Activated T-cell treated with anti-CD3 and anti-CD28 coated beads, Interleukin-2, amount 50 U/mL, for 72 hours (primary cell): Measurements from ENCODE around the gene SELENOV. TPM values are rescaled to one million over a fixed set of nuclear protein-coding genes. Genes with fewer than 3 reads are reported as not detected.
A peak's percentile ranks its signal among the peaks of the same experiment; 100 is the strongest.

Experiments
- ATAC-seq, 2 donors: fragments of 150-1000 bp; cut with Tn5 transposase; replicated peaks in 1 of 2; 2 replicates each; pipeline ENCODE4 v1.10.0; 2021; ENCODE audit warnings: moderate library complexity in 2 of 2, mild to moderate bottlenecking in 1 of 2
- DNase-seq, 2 donors: peaks; one replicate each; pipeline ENCODE4 v3.0.0; 2021 to 2022; ENCODE audit warnings: mixed read lengths in 1 of 2
- H3K27ac Mint-ChIP-seq: one replicate; pipeline ENCODE4 v1.8.0; 2022; ENCODE audit warnings: mild to moderate bottlenecking, moderate library complexity, mixed read lengths
- H3K27me3 Mint-ChIP-seq: one replicate; pipeline ENCODE4 v1.8.0; 2022; ENCODE audit warnings: low read depth, mixed read lengths
- H3K36me3 Mint-ChIP-seq, 2 donors: one replicate each; pipeline ENCODE4 v1.8.0; 2022; ENCODE audit warnings: mixed read lengths in 2 of 2, mild to moderate bottlenecking in 1 of 2; ENCODE audit not compliant: insufficient read depth in 2 of 2
- H3K4me1 Mint-ChIP-seq: one replicate; pipeline ENCODE4 v1.8.0; 2022; ENCODE audit warnings: low read depth, mixed read lengths
- H3K4me3 Mint-ChIP-seq, 2 donors: one replicate each; pipeline ENCODE4 v1.8.0; 2022; ENCODE audit warnings: mild to moderate bottlenecking in 2 of 2, mixed read lengths in 2 of 2, moderate library complexity in 2 of 2
- H3K9me3 Mint-ChIP-seq, 2 donors: one replicate each; pipeline ENCODE4 v1.8.0; 2022; ENCODE audit warnings: mixed read lengths in 2 of 2
- total RNA-seq, 2 donors: library from RNA; stranded (reverse); gene quantifications; one replicate each; pipeline ENCODE4 v1.2.3, GENCODE V29; 2022

The SELENOV gene, protein sequence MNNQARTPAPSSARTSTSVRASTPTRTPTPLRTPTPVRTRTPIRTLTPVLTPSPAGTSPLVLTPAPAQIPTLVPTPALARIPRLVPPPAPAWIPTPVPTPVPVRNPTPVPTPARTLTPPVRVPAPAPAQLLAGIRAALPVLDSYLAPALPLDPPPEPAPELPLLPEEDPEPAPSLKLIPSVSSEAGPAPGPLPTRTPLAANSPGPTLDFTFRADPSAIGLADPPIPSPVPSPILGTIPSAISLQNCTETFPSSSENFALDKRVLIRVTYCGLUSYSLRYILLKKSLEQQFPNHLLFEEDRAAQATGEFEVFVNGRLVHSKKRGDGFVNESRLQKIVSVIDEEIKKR
- total RNA-seq: not detected

DNA sequence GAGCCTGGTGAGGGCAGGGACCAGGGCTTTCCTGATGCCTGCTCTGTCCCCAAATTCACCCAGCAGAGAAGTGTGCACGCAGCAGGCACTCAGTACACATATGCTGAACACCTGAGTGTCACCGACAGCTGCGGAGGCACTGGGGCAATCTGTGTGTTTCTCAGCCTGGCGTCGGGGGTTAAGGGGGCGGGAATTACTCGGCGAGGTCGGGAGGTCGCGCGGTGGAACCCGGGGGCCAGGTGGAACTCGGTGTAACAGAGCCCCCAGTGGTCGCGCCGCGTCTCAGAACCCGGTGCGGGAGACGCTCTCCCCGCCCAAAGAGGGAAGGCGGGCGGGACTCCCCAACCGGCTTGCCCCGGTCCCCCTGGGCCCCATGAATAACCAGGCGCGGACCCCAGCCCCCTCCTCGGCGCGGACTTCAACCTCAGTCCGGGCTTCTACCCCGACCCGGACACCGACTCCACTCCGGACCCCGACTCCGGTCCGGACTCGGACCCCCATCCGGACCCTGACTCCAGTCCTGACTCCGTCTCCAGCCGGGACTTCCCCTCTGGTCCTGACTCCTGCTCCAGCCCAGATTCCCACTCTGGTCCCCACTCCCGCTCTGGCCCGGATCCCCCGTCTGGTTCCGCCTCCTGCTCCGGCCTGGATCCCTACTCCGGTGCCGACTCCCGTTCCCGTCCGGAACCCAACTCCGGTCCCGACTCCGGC lies at the start of gene SELENOV:
SELENOV (plus strand) TSS at position 300 of the 711 bp plus-strand sequence; CDS start at position 374, 74 bp downstream.
- H3K9me3 Mint-ChIP-seq: no peaks in the 10 kb centered on the region
- no peak within 1 kb of the TSS for H3K27ac Mint-ChIP-seq
- H3K27me3 Mint-ChIP-seq: peaks cover 46% of the 10 kb centered on the region
- peaks cover 14% of the 10 kb centered on the region for H3K4me1 Mint-ChIP-seq
- peaks cover 2 to 3% of the 10 kb centered on the region in 2 donors for H3K36me3 Mint-ChIP-seq
- DNase-seq (peak; percentile 29 to 32), ATAC-seq (peak; percentile 58 to 60)
- peak within 1 kb of the TSS; percentile 74 to 82 for H3K4me3 Mint-ChIP-seq

DNA sequence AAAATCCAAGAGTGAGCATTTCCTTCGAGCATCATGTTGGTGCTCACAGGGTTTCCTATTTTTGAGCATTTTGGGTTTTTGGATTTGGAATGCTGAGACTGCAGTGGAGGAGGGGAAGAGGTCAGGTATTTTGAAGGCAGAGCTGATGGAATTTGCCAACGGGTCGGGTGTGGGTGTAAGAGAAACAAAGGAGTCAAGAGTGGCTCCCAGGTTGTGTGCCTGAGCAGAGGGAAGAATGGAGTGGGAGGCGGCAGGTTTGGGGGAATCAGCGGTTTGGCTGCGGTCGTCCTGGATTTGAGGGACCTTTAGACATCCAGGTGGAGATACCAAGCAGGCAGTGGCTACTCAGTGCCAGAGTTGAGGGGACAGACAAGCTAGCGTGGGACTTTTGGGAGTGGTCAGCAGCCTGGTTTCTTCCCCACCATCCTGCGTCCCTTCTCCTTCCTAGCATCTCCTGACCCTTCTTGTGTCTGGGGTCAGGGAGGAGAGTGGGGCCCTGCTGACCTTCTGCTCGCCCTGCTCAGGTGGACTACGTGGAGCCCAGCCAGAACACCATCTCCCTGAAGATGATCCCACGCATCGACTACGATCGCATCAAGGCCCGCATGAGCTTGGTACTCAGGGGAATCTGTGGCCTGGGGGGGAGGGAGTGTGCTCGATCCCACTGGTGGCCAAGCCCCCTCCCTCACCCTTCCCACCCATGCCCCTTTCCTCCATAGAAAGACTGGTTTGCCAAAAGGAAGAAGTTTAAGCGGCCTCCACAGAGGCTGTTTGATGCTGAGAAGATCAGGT lies 48.8 kb upstream of the SELENOV start:
- H3K4me3 Mint-ChIP-seq: no peak overlapping the region
- peaks cover 19% of the 10 kb centered on the region for H3K4me1 Mint-ChIP-seq
- peak overlapping the region; percentile 59 for H3K27ac Mint-ChIP-seq
- ATAC-seq: no peak
- H3K9me3 Mint-ChIP-seq: no peaks in the 10 kb centered on the region
- no peak for DNase-seq
- H3K27me3 Mint-ChIP-seq: no peaks in the 10 kb centered on the region
- H3K36me3 Mint-ChIP-seq: peaks cover 19 to 40% of the 10 kb centered on the region in 2 donors

DNA sequence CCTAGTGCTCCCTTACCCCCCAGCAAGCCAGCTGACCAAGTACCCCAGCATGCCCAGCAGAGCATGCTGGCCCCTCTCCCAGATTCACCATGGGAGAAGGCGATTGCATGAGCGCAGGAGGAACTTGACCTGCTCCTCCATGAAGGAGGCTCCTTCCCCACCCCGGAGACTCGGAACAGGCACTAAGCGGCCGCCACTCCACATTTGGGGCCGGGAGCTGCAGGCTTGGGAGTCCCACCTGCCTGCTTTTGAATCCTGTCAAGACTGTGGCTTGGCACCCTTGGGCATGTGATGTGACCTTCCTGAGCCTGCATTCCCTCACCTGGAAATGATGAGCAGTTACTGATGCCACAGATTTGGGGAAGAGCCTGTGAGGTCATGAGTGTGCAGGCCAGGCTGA lies 47.0 kb upstream of the SELENOV start:
- no peaks in the 10 kb centered on the region for H3K27me3 Mint-ChIP-seq
- peaks cover 21 to 44% of the 10 kb centered on the region in 2 donors for H3K36me3 Mint-ChIP-seq
- DNase-seq (no peak), ATAC-seq (no peak)
- no peak overlapping the region for H3K4me3 Mint-ChIP-seq
- peaks cover 29% of the 10 kb centered on the region for H3K4me1 Mint-ChIP-seq
- no peaks in the 10 kb centered on the region for H3K9me3 Mint-ChIP-seq
- no peak overlapping the region for H3K27ac Mint-ChIP-seq

DNA sequence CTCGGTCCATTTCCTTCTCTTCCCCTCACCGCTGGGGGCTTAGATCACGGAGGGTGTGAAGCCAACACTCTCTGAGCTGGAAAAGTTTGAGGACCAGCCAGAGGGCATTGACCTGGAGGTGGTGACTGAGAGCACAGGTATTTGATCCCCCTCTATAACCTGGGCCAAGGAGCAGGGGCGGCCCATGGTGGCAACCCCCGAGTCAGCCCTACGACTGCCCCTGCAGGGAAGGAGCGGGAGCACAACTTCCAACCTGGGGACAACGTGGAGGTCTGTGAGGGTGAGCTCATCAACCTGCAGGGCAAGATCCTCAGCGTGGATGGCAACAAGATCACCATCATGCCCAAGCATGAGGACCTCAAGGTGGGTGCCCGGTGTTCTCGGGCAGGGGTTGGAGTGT lies 45.9 kb upstream of the SELENOV start:
- ATAC-seq (no peak), DNase-seq (no peak)
- Mint-ChIP-seq H3K36me3 (peaks cover 21 to 39% of the 10 kb centered on the region in 2 donors), H3K4me1 (peaks cover 29% of the 10 kb centered on the region), H3K4me3 (no peak overlapping the region), H3K27ac (peak overlapping the region; percentile 43), H3K27me3 (no peaks in the 10 kb centered on the region), H3K9me3 (no peaks in the 10 kb centered on the region)

DNA sequence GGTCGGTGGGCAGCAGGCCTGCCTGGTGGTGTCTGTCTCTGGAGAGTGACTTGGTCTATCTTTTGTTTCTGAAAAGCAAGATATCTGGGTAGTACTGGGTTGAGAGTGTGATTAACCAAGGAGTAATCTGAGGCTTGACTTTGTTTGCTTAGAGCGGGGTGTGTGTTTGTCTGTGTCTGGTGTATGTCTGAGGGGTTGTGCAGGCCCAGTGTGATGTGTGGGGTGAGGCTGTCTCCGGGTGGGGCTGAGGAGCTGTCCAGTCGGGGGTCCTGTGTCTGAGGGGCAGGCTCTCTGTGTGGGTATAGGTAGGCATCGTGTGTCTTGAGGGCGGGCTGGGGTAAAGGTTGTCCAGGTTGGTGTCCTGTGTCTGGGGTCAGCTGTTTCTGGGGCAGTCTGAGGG lies 45.4 kb upstream of the SELENOV start:
- no peak for DNase-seq
- Mint-ChIP-seq H3K36me3 (peaks cover 22 to 42% of the 10 kb centered on the region in 2 donors), H3K27ac (peak overlapping the region; percentile 43), H3K4me3 (no peak overlapping the region), H3K9me3 (no peaks in the 10 kb centered on the region), H3K27me3 (no peaks in the 10 kb centered on the region), H3K4me1 (peaks cover 29% of the 10 kb centered on the region)
- no peak for ATAC-seq

DNA sequence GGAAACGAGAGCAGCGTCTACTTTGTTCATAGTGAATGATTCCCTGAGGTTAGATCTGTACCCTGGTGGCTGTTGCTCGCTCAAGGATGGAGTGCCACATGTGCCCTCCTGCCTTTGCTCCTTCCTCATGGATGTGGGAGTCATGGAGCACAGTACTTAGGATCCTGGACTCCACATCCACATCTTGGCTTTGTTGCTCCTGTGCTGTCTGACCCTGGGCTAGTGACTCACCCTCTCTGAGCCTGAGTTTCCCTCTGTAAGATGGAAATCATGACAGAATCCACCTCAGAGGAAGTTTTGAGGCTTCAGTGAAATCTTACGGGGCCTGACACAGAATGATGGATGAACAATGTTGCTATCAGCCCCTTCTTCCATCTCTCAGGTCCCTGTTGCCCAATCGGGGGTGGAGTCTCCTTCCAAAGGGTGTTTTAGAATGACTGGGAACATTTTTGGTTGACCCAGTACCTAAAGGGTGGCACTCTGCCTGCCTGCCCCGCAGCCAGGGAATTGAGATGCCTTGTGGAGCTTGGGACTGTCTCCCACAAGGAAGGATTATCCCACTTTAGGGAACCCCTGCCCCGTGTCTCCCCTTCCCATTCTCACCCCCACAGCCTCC lies 44.1 kb upstream of the SELENOV start:
- peak overlapping the region; percentile 16 for H3K27ac Mint-ChIP-seq
- H3K36me3 Mint-ChIP-seq: peaks cover 16 to 49% of the 10 kb centered on the region in 2 donors
- no peak overlapping the region for H3K4me3 Mint-ChIP-seq
- H3K9me3 Mint-ChIP-seq: no peaks in the 10 kb centered on the region
- ATAC-seq (peak in 1 of 2 donors; percentile 27), DNase-seq (no peak)
- H3K4me1 Mint-ChIP-seq: peaks cover 29% of the 10 kb centered on the region
- H3K27me3 Mint-ChIP-seq: no peaks in the 10 kb centered on the region

DNA sequence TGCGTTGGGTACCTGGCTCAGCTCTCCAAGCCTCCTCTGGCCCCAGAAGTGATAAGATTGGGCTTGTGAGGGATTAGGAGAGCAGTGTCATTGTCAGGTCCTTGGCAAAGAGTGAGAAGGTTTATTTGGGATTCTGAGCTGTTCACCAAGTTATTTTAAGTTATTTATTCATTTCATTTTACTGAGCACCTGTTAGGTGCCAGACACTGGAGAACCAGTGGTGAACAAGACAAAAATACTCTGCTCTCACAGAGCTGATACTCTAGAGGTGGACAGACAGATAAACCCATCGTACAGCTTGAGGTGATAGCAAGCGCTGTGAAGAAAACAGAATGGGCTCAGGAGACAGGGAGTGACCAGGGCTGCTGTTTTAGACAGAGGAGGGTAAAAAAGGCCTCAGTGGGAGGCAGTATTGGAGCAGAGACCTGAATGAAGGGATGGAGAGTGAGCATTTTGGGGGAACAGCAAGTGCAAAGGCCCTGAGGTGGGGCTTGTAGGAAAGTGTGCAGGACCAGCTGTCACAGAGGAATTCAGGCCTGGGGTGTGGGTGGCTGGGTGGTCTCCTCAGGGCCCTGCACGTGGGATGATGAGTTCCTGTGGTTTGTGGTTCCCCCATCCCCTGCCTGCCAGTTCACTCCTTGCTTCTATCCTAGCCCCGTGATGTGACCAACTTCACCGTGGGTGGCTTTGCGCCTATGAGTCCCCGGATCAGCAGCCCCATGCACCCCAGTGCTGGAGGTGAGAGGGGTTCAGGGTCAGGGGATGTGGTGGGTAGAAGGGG lies 43.0 kb upstream of the SELENOV start:
- H3K36me3 Mint-ChIP-seq: peaks cover 17 to 47% of the 10 kb centered on the region in 2 donors
- ATAC-seq: no peak
- no peak overlapping the region for H3K4me3 Mint-ChIP-seq
- peaks cover 29% of the 10 kb centered on the region for H3K4me1 Mint-ChIP-seq
- H3K27ac Mint-ChIP-seq: peak overlapping the region; percentile 33
- DNase-seq: no peak
- H3K27me3 Mint-ChIP-seq: no peaks in the 10 kb centered on the region
- no peaks in the 10 kb centered on the region for H3K9me3 Mint-ChIP-seq

DNA sequence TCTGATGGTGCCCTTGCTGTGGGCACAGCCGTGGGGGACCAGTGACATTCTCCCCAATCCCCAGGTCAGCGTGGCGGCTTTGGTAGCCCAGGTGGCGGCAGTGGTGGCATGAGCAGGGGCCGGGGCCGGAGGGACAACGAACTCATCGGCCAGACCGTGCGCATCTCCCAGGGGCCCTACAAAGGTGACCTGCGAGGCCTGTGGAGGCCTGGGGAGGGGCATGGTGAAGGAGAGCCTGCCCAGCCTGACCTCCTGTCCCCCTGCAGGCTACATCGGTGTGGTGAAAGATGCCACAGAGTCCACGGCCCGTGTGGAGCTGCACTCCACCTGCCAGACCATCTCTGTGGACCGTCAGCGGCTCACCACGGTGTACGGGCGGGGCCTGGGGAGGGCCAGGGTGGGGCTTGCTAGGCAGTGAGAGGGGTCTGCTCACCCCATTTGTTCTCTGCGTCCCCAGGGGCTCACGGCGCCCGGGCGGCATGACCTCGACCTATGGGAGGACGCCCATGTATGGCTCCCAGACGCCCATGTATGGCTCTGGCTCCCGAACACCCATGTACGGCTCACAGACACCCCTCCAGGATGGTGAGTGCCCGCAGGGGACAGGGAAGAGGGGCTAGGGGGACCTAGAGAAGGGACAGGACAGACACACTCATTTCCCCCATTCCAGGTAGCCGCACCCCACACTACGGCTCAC lies 42.0 kb upstream of the SELENOV start:
- Mint-ChIP-seq H3K4me1 (peaks cover 29% of the 10 kb centered on the region), H3K27ac (no peak overlapping the region), H3K4me3 (no peak overlapping the region), H3K27me3 (no peaks in the 10 kb centered on the region), H3K9me3 (no peaks in the 10 kb centered on the region), H3K36me3 (peaks cover 17 to 48% of the 10 kb centered on the region in 2 donors)
- no peak for ATAC-seq
- no peak for DNase-seq

DNA sequence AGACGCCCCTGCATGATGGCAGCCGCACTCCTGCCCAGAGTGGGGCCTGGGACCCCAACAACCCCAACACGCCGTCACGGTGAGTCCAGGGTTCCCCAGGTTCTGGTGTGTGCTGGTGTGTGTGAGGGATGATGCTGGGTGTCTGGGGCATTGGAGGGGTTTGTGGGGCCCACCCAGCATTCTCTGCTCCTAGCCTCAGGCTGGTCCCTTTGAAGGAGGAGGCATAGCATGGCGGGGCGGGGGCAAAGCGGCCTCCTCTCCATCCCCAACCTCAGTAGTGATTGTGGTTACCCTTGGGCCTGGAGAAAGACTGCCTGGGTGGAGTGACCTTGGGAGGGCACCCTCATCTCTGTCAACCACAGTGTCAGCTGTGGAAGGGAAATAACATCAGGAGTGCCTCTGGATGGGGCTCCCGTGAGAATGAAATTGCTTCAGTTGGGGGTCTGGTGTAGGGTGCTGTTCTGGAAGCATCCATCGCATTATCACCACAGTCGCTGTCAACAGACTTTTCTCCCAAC lies 41.4 kb upstream of the SELENOV start:
- DNase-seq (no peak), ATAC-seq (no peak)
- peaks cover 17 to 46% of the 10 kb centered on the region in 2 donors for H3K36me3 Mint-ChIP-seq
- peaks cover 29% of the 10 kb centered on the region for H3K4me1 Mint-ChIP-seq
- no peak overlapping the region for H3K27ac Mint-ChIP-seq
- H3K4me3 Mint-ChIP-seq: no peak overlapping the region
- H3K27me3 Mint-ChIP-seq: no peaks in the 10 kb centered on the region
- no peaks in the 10 kb centered on the region for H3K9me3 Mint-ChIP-seq

DNA sequence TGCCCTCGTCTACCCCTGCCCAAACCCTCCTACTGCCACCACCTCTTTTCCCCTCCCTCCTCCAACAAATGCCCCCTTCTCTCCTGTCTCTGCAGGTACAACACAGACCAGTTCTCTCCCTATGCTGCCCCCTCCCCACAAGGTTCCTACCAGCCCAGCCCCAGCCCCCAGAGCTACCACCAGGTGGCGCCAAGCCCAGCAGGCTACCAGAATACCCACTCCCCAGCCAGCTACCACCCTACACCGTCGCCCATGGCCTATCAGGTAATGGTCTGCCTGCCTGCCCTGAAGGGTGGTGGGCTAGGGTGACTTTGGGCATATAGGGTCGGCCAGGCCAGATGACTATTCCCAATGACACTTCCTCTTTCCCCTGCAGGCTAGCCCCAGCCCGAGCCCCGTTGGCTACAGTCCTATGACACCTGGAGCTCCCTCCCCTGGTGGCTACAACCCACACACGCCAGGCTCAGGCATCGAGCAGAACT lies 40.8 kb upstream of the SELENOV start:
- DNase-seq: peak; percentile 73 to 77
- Mint-ChIP-seq H3K36me3 (peaks cover 15 to 46% of the 10 kb centered on the region in 2 donors), H3K9me3 (no peaks in the 10 kb centered on the region), H3K27me3 (no peaks in the 10 kb centered on the region), H3K4me3 (no peak overlapping the region), H3K4me1 (peaks cover 29% of the 10 kb centered on the region), H3K27ac (no peak overlapping the region)
- ATAC-seq: peak; percentile 56 to 71

DNA sequence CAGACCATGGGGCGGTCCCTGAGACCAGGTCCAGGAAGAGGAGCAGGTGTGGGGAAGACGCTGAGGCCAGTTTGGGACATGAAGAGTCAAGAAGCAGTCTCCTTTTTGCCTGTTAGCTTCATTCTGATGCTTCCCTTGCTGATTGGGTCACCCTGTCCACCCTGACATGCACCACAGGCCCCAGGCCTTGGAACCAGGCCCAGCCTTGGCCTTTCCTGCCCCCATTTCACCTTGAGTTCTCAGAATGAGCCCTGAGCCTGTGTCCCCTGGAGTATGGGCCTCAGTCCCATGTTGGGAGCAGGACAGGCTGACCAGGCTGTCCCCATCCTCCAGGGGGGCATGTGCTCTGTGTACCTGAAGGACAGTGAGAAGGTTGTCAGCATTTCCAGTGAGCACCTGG lies 39.2 kb upstream of the SELENOV start:
- H3K36me3 Mint-ChIP-seq: peaks cover 11 to 33% of the 10 kb centered on the region in 2 donors
- no peaks in the 10 kb centered on the region for H3K27me3 Mint-ChIP-seq
- DNase-seq (no peak), ATAC-seq (no peak)
- H3K4me1 Mint-ChIP-seq: peaks cover 25% of the 10 kb centered on the region
- no peaks in the 10 kb centered on the region for H3K9me3 Mint-ChIP-seq
- H3K4me3 Mint-ChIP-seq: no peak overlapping the region
- H3K27ac Mint-ChIP-seq: no peak overlapping the region
